ENCODE results near the gene POLQ.

DNA sequence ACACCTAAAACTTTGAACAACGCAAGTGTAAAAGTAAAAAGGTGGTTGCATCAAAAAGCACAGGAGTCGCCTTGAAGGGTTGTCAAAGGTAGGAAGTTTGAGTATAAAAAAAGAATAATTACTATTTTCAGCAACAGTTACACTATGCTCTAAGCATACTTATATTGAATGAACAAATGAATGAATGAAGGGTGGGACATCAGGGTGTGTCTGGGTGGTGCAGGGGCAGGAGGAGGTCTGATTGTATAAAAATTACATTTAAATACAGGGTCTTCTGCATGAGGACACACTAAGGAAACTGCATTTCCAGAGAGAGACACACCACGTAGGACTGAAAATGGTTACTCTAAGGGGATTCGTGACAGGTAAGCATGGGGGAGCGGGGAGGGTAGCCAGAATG lies 21.9 kb upstream of the POLQ start, which contains the start of gene ARGFX:
- TF ChIP-seq, protein P1, sequence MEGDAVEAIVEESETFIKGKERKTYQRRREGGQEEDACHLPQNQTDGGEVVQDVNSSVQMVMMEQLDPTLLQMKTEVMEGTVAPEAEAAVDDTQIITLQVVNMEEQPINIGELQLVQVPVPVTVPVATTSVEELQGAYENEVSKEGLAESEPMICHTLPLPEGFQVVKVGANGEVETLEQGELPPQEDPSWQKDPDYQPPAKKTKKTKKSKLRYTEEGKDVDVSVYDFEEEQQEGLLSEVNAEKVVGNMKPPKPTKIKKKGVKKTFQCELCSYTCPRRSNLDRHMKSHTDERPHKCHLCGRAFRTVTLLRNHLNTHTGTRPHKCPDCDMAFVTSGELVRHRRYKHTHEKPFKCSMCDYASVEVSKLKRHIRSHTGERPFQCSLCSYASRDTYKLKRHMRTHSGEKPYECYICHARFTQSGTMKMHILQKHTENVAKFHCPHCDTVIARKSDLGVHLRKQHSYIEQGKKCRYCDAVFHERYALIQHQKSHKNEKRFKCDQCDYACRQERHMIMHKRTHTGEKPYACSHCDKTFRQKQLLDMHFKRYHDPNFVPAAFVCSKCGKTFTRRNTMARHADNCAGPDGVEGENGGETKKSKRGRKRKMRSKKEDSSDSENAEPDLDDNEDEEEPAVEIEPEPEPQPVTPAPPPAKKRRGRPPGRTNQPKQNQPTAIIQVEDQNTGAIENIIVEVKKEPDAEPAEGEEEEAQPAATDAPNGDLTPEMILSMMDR (IDR thresholded peaks at IDR 0.05 in 4 of 5, conservative IDR thresholded peaks at IDR 0.05 in 1 of 5): no peak
- TF ChIP-seq POLR2A (IDR thresholded peaks at IDR 0.05): no peak

All from gastrocnemius medialis (tissue), 4 donors.